ENCODE results near the gene TMEM184A.
A peak's percentile ranks its signal among the peaks of the same experiment; 100 is the strongest.

The TMEM184A gene

GRCh38 chr7:1569833-1570632, 14.0 kb upstream of the TMEM184A start, which contains the start of gene PSMG3:
TSS of gene PSMG3 (minus strand) at chr7:1570032. CDS start at chr7:1569339, 693 bp downstream.
- intact Hi-C loops (cut with DNase I), result loop anchor here (2.0 to 10.0 kb wide), 2 partner anchors 65 to 775 kb away; partner anchors contain the start of gene INTS1
- DNase-seq, result peak; percentile 83 to 99 (median 92)

GRCh38 chr7:1569440-1569832, 13.4 kb upstream of the TMEM184A start:
- intact Hi-C loops (cut with DNase I), result loop anchor here (2.0 kb wide), 1 partner anchor 65 kb away; the partner anchor contains the start of gene INTS1
- DNase-seq, result peak in 1 of 10 donors; percentile 62

GRCh38 chr7:1569016-1569415, 13.0 kb upstream of the TMEM184A start:
- DNase-seq, result peak in 1 of 10 donors; percentile 69
- intact Hi-C loops (cut with DNase I), result loop anchor here (2.0 kb wide), 1 partner anchor 64 kb away; the partner anchor contains the start of gene INTS1

GRCh38 chr7:1567896-1568510, 12.0 kb upstream of the TMEM184A start:
- intact Hi-C loops (cut with DNase I), result loop anchor here (2.0 kb wide), 1 partner anchor 63 kb away; the partner anchor contains the start of gene INTS1
- peak in 7 of 10 donors; percentile 26 to 94 (median 56) for DNase-seq

GRCh38 chr7:1567049-1567771, 11.2 kb upstream of the TMEM184A start:
- DNase-seq, result peak in 3 of 10 donors; percentile 15 to 64 (median 22)
- intact Hi-C loops (cut with DNase I), result no loop called here

GRCh38 chr7:1566687-1567048, 10.7 kb upstream of the TMEM184A start:
- intact Hi-C loops (cut with DNase I), result no loop called here
- peak in 1 of 10 donors; percentile 59 for DNase-seq

GRCh38 chr7:1564603-1565022, 8.6 kb upstream of the TMEM184A start:
- intact Hi-C loops (cut with DNase I), result no loop called here
- peak in 1 of 10 donors; percentile 65 for DNase-seq

- intact Hi-C loops (cut with DNase I), result no loop called here
- DNase-seq, result peak in 1 of 10 donors; percentile 47
Observed at GRCh38 chr7:1563981-1564602, 8.1 kb upstream of the TMEM184A start.

- DNase-seq, result peak in 1 of 10 donors; percentile 59
- intact Hi-C loops (cut with DNase I), result no loop called here
Observed at GRCh38 chr7:1562597-1563051, 6.6 kb upstream of the TMEM184A start.

- peak in 1 of 10 donors; percentile 69 for DNase-seq
- intact Hi-C loops (cut with DNase I), result no loop called here
Observed at GRCh38 chr7:1562116-1562515, 6.1 kb upstream of the TMEM184A start.

- intact Hi-C loops (cut with DNase I), result no loop called here
- DNase-seq, result peak in 1 of 10 donors; percentile 57
Observed at GRCh38 chr7:1561036-1561940, 5.3 kb upstream of the TMEM184A start.

- peak in 1 of 10 donors; percentile 50 for DNase-seq
- intact Hi-C loops (cut with DNase I), result no loop called here
Observed at GRCh38 chr7:1560620-1561031, 4.6 kb upstream of the TMEM184A start.

- intact Hi-C loops (cut with DNase I), result no loop called here
- peak in 1 of 10 donors; percentile 61 for DNase-seq
Observed at GRCh38 chr7:1559626-1560590, 3.9 kb upstream of the TMEM184A start.

- intact Hi-C loops (cut with DNase I), result no loop called here
- DNase-seq, result peak in 1 of 10 donors; percentile 64
Observed at GRCh38 chr7:1558841-1559625, 3.0 kb upstream of the TMEM184A start.

GRCh38 chr7:1558181-1558811, 2.3 kb upstream of the TMEM184A start:
- intact Hi-C loops (cut with DNase I), result no loop called here
- DNase-seq, result peak in 1 of 10 donors; percentile 70

- DNase-seq, result peak in 1 of 10 donors; percentile 54
- intact Hi-C loops (cut with DNase I), result no loop called here
Observed at GRCh38 chr7:1557771-1558170, 1.8 kb upstream of the TMEM184A start.

- DNase-seq, result peak in 1 of 10 donors; percentile 52
- intact Hi-C loops (cut with DNase I), result no loop called here
Observed at GRCh38 chr7:1557006-1557405, 1.0 kb upstream of the TMEM184A start.

Data from posterior cingulate gyrus (tissue), 11 donors.